B cell (primary cell): ENCODE data around the gene TMEM9.

Experiments used
- EZH2 ChIP-seq: IDR thresholded peaks from 2 replicates; pipeline ENCODE4 v1.6.1; 2012; ENCODE audit warnings: borderline replicate concordance, low read depth, mild to moderate bottlenecking, moderate library complexity, low read length; ENCODE audit not compliant: insufficient read depth, poor library complexity, severe bottlenecking
- TF ChIP-seq, protein P1 (sequence below): fragments of 200-600 bp; IDR thresholded peaks from one replicate; pipeline ENCODE4 v1.8.0; 2022; ENCODE audit warnings: antibody characterized with exemption, mild to moderate bottlenecking

DNA sequence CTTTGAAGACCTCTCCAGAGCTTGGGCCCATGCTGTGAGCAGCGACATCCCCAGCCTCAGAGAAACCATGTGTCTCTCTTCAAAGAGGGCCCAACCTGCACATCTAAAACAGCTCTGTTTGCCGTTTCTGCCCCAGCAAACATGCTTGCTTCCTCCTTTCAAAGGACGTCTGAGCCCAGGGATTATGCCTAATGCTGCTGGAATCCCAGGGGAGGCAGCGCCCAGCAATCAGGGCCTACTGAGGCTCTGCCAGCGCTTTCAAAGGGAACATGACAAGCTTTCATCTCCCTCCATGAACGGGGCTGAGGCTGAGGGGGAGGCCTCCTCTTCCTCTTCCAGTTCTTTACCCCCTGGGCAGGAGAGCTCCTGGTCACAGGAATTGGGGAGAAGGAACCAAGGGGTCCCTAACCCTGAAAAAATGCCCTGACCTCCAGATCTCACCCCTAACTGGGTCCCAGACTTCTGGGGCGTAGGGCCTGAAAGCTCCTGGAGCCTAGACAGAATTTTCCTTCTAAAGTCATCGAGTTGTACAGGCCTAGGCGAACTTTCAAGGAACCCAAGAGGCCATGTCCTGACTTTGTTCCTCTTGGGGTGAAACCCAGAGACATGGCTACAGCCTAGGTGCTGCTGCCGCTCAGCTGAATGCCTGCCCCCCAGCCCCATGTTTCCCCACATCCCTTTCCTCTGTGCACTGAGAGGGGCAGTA lies 13.9 kb downstream of the TMEM9 start:
- TF ChIP-seq, protein P1, sequence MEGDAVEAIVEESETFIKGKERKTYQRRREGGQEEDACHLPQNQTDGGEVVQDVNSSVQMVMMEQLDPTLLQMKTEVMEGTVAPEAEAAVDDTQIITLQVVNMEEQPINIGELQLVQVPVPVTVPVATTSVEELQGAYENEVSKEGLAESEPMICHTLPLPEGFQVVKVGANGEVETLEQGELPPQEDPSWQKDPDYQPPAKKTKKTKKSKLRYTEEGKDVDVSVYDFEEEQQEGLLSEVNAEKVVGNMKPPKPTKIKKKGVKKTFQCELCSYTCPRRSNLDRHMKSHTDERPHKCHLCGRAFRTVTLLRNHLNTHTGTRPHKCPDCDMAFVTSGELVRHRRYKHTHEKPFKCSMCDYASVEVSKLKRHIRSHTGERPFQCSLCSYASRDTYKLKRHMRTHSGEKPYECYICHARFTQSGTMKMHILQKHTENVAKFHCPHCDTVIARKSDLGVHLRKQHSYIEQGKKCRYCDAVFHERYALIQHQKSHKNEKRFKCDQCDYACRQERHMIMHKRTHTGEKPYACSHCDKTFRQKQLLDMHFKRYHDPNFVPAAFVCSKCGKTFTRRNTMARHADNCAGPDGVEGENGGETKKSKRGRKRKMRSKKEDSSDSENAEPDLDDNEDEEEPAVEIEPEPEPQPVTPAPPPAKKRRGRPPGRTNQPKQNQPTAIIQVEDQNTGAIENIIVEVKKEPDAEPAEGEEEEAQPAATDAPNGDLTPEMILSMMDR = no peak
- TF ChIP-seq EZH2 = no peak
